HG02943 (cell line): Measurements from ENCODE around the gene AUTS2.
"Not testable (repeated sequence)": the region's sequence is repeated elsewhere in the genome, so short reads cannot be mapped to it uniquely, and the experiment has no call there.

Experiments used
- ATAC-seq: cut with Tn5 transposase; IDR thresholded peaks from one replicate; pipeline ENCODE4 v1.9.1; 2021; ENCODE audit warnings: mild to moderate bottlenecking, low read depth, moderate library complexity; ENCODE audit not compliant: unreplicated experiment

Gene AUTS2

GRCh38 chr7:70641882-70642281, 1043.6 kb downstream of the AUTS2 start:
- ATAC-seq = no peak

GRCh38 chr7:70645279-70645678, 1047.0 kb downstream of the AUTS2 start:
- ATAC-seq = no peak

GRCh38 chr7:70645876-70646351, 1047.6 kb downstream of the AUTS2 start:
- ATAC-seq = no peak

- ATAC-seq = no peak
These were observed 1048.4 kb downstream of the AUTS2 start for GRCh38 chr7:70646536-70647248.

GRCh38 chr7:70647801-70648498, 1049.7 kb downstream of the AUTS2 start:
- ATAC-seq = no peak

GRCh38 chr7:70648499-70648861, 1050.2 kb downstream of the AUTS2 start:
- ATAC-seq = not testable (repeated sequence)

GRCh38 chr7:70649323-70649722, 1051.0 kb downstream of the AUTS2 start:
- no peak for ATAC-seq

- ATAC-seq = no peak
These were observed 1055.9 kb downstream of the AUTS2 start for GRCh38 chr7:70654146-70654545.

- no peak for ATAC-seq
These were observed 1056.7 kb downstream of the AUTS2 start for GRCh38 chr7:70654979-70655378.

- ATAC-seq = no peak
These were observed 1057.4 kb downstream of the AUTS2 start for GRCh38 chr7:70655694-70656093.

- no peak for ATAC-seq
These were observed 1059.3 kb downstream of the AUTS2 start for GRCh38 chr7:70657571-70657970.

GRCh38 chr7:70657989-70658632, 1059.8 kb downstream of the AUTS2 start:
- no peak for ATAC-seq

GRCh38 chr7:70659263-70659662, 1061.0 kb downstream of the AUTS2 start:
- no peak for ATAC-seq

- no peak for ATAC-seq
These were observed 1062.0 kb downstream of the AUTS2 start for GRCh38 chr7:70660154-70660818.

GRCh38 chr7:70660819-70661191, 1062.5 kb downstream of the AUTS2 start:
- no peak for ATAC-seq

- no peak for ATAC-seq
These were observed 1065.4 kb downstream of the AUTS2 start for GRCh38 chr7:70663680-70664079.

GRCh38 chr7:70665997-70666396, 1067.7 kb downstream of the AUTS2 start:
- ATAC-seq = no peak

GRCh38 chr7:70667406-70667805, 1069.1 kb downstream of the AUTS2 start:
- no peak for ATAC-seq

- ATAC-seq = no peak
These were observed 1070.5 kb downstream of the AUTS2 start for GRCh38 chr7:70668606-70669358.

GRCh38 chr7:70669854-70670253, 1071.6 kb downstream of the AUTS2 start:
- ATAC-seq = no peak
